WTC11 (cell line): ENCODE results near the gene OR8J3. TPM values are rescaled to one million over a fixed set of nuclear protein-coding genes. Genes with fewer than 3 reads are reported as not detected.

Source experiments
- ATAC-seq: fragments of 200-7000 bp; cut with Tn5 transposase; 2 replicates; pipeline ENCODE4 v1.10.0; 2021; ENCODE audit warnings: mild to moderate bottlenecking, moderate library complexity
- CTCF ChIA-PET: fragments of 300-600 bp; sonication (Branson Sonifier 250); formaldehyde crosslinking; loops from one replicate; lab custom pipeline; 2021; ENCODE audit warnings: antibody characterized with exemption; lab: Charles Lee
- POLR2A ChIA-PET: fragments of 350-600 bp; sonication (Branson Sonifier 250); formaldehyde crosslinking; loops from one replicate; lab custom pipeline; 2021; ENCODE audit warnings: antibody characterized with exemption; lab: Charles Lee
- DNase-seq: peaks from one replicate; pipeline ENCODE4 v3.0.0; 2021; ENCODE audit warnings: low spot score
- H3K27ac Mint-ChIP-seq: 2 replicates; pipeline ENCODE4 v1.8.0; 2021; ENCODE audit warnings: mixed read lengths
- H3K27me3 Mint-ChIP-seq: 2 replicates; pipeline ENCODE4 v1.8.0; 2021; ENCODE audit warnings: low read depth, mild to moderate bottlenecking, moderate library complexity, mixed read lengths
- H3K36me3 Mint-ChIP-seq: 2 replicates; pipeline ENCODE4 v1.8.0; 2021; ENCODE audit warnings: mixed read lengths
- H3K4me1 Mint-ChIP-seq: 2 replicates; pipeline ENCODE4 v1.8.0; 2022; ENCODE audit warnings: mixed read lengths
- H3K4me3 Mint-ChIP-seq: 2 replicates; pipeline ENCODE4 v1.8.0; 2021; ENCODE audit warnings: mild to moderate bottlenecking, moderate library complexity, mixed read lengths
- H3K9me3 Mint-ChIP-seq: 2 replicates; pipeline ENCODE4 v1.8.0; 2021; ENCODE audit warnings: mixed read lengths
- ARID4B ChIP-seq: sonication (generic); formaldehyde crosslinking; IDR thresholded peaks from 2 replicates; pipeline ENCODE4 v1.8.0; 2023; ENCODE audit warnings: missing genetic modification reagents, mild to moderate bottlenecking, borderline replicate concordance
- CBFB ChIP-seq: sonication (generic); formaldehyde crosslinking; IDR thresholded peaks from 2 replicates; pipeline ENCODE4 v1.8.1; 2022; ENCODE audit warnings: mild to moderate bottlenecking, low read depth, missing genetic modification reagents
- E2F5 ChIP-seq: sonication (generic); formaldehyde crosslinking; IDR thresholded peaks from 2 replicates; pipeline ENCODE4 v1.8.1; 2022; ENCODE audit warnings: mild to moderate bottlenecking, moderate library complexity, missing genetic modification reagents
- ERG ChIP-seq: fragments of 250-450 bp; sonication (Bioruptor Pico); IDR thresholded peaks from 2 replicates; pipeline ENCODE4 v1.8.0; 2021; ENCODE audit warnings: mild to moderate bottlenecking
- ESRRA ChIP-seq: sonication (generic); formaldehyde crosslinking; IDR thresholded peaks from 2 replicates; pipeline ENCODE4 v1.8.1; 2022; ENCODE audit warnings: mild to moderate bottlenecking, missing genetic modification reagents, borderline replicate concordance
- FOXP4 ChIP-seq: sonication (generic); formaldehyde crosslinking; IDR thresholded peaks from 2 replicates; pipeline ENCODE4 v1.8.0; 2022; ENCODE audit warnings: mild to moderate bottlenecking, missing genetic modification reagents
- JUN ChIP-seq: sonication (generic); formaldehyde crosslinking; IDR thresholded peaks from 2 replicates; pipeline ENCODE4 v1.8.0; 2023; ENCODE audit warnings: mild to moderate bottlenecking, missing genetic modification reagents
- NFATC4 ChIP-seq: fragments of 250-450 bp; sonication (Bioruptor Pico); IDR thresholded peaks from 2 replicates; pipeline ENCODE4 v1.9.0; 2021; ENCODE audit warnings: mild to moderate bottlenecking
- NR3C1 ChIP-seq: sonication (generic); formaldehyde crosslinking; conservative IDR thresholded peaks from 2 replicates; pipeline ENCODE4 v1.8.1; 2023; ENCODE audit warnings: low read depth, mild to moderate bottlenecking, missing genetic modification reagents
- PRRX2 ChIP-seq: fragments of 250-450 bp; sonication (Bioruptor Pico); IDR thresholded peaks from 2 replicates; pipeline ENCODE4 v1.8.0; 2021; ENCODE audit warnings: mild to moderate bottlenecking
- RELA ChIP-seq: sonication (generic); formaldehyde crosslinking; IDR thresholded peaks from 2 replicates; pipeline ENCODE4 v1.8.1; 2022; ENCODE audit warnings: missing genetic modification reagents, mild to moderate bottlenecking, borderline replicate concordance
- SP1 ChIP-seq: sonication (generic); formaldehyde crosslinking; conservative IDR thresholded peaks from 2 replicates; pipeline ENCODE4 v1.8.1; 2022; ENCODE audit warnings: missing genetic modification reagents
- TCF7 ChIP-seq: sonication (generic); formaldehyde crosslinking; IDR thresholded peaks from 2 replicates; pipeline ENCODE4 v1.8.0; 2022; ENCODE audit warnings: mild to moderate bottlenecking, low read depth, missing genetic modification reagents, moderate library complexity
- TP53 ChIP-seq: sonication (generic); formaldehyde crosslinking; IDR thresholded peaks from 2 replicates; pipeline ENCODE4 v1.8.1; 2023; ENCODE audit warnings: mild to moderate bottlenecking, missing genetic modification reagents
- ZNF423 ChIP-seq: fragments of 250-450 bp; sonication (Bioruptor Pico); IDR thresholded peaks from 2 replicates; pipeline ENCODE4 v2.1.2; 2022; ENCODE audit warnings: mild to moderate bottlenecking, moderate library complexity
- ZNF425 ChIP-seq: fragments of 250-450 bp; sonication (Bioruptor Pico); conservative IDR thresholded peaks from 2 replicates; pipeline ENCODE4 v1.9.0; 2021; ENCODE audit warnings: mild to moderate bottlenecking
- ZNF671 ChIP-seq: fragments of 250-450 bp; sonication (Bioruptor Pico); IDR thresholded peaks from 2 replicates; pipeline ENCODE4 v1.8.0; 2021; ENCODE audit warnings: mild to moderate bottlenecking
- total RNA-seq: library from RNA; stranded (reverse); gene quantifications from 3 replicates; pipeline ENCODE4 v1.2.3, GENCODE V29; 2021

Gene OR8J3
- total RNA-seq, 1 experiment from 2014 or later = not detected

- TF ChIP-seq FOXP4 (CRISPR knock-in tag) = no peak
- TF ChIP-seq NR3C1 (CRISPR knock-in tag) = no peak
- TF ChIP-seq ZNF671 (CRISPR knock-in tag) = no peak
These were observed 48.6 kb upstream of the OR8J3 start (continued) for GRCh38 chr11:56188602-56189001.

- ATAC-seq = no peak
- Mint-ChIP-seq H3K27me3 (no peaks in the 10 kb centered on the region; the same call in 1 of the 2 replicates), H3K36me3 (peaks cover 6% of the 10 kb centered on the region), H3K9me3 (peaks cover 27% of the 10 kb centered on the region), H3K27ac (no peak overlapping the region)
- no peak for DNase-seq
- TF ChIP-seq ERG (CRISPR knock-in tag) = no peak
- TF ChIP-seq RELA (CRISPR knock-in tag) = no peak
- TF ChIP-seq, all 79 proteins: peak for 0
- Mint-ChIP-seq H3K4me1 (no peaks in the 10 kb centered on the region), H3K4me3 (no peak overlapping the region)
- ChIA-PET POLR2A (no interaction called here), CTCF (no interaction called here)
These were observed 43.5 kb upstream of the OR8J3 start for GRCh38 chr11:56183459-56183858.

- H3K27me3 Mint-ChIP-seq = no peaks in the 10 kb centered on the region; the same call in 1 of the 2 replicates
- ChIA-PET POLR2A (no interaction called here), CTCF (no interaction called here)
- H3K9me3 Mint-ChIP-seq = peaks cover 29% of the 10 kb centered on the region
- no peaks in the 10 kb centered on the region for H3K4me1 Mint-ChIP-seq
- H3K36me3 Mint-ChIP-seq = peaks cover 9% of the 10 kb centered on the region
- no peak for ATAC-seq
- H3K4me3 Mint-ChIP-seq = no peak within 1 kb of the TSS
- no peak for TF ChIP-seq SP1 (CRISPR knock-in tag)
- TF ChIP-seq PRRX2 (CRISPR knock-in tag) = no peak
- no peak for TF ChIP-seq NFATC4 (CRISPR knock-in tag)
- TF ChIP-seq ZNF425 = no peak
- no peak for TF ChIP-seq NR3C1 (CRISPR knock-in tag)
- TF ChIP-seq ESRRA = no peak
- no peak for TF ChIP-seq E2F5
- no peak for TF ChIP-seq ARID4B (CRISPR knock-in tag)
- TF ChIP-seq CBFB = no peak
- no peak for TF ChIP-seq TCF7
- TF ChIP-seq TP53 (CRISPR knock-in tag) = no peak
- TF ChIP-seq JUN = no peak
- TF ChIP-seq ZNF423 = no peak
- no peak for TF ChIP-seq ERG (CRISPR knock-in tag)
- H3K27ac Mint-ChIP-seq = no peak within 1 kb of the TSS
- DNase-seq = no peak
These were observed 36.3 kb upstream of the OR8J3 start, which contains the start of gene OR5J2 for GRCh38 chr11:56176318-56176717. TSS of gene OR5J2 (plus strand) at chr11:56176618. CDS start at chr11:56176618, 0 bp downstream.
